ENCODE results near the gene DLL4. TPM values are rescaled to one million over a fixed set of nuclear protein-coding genes. Genes with fewer than 3 reads are reported as not detected.

The DLL4 gene
- polyA plus RNA-seq, 10 donors = 9.7 to 19.0 (median 11.6) TPM

GRCh38 chr15:40906091-40906990, 22.8 kb upstream of the DLL4 start:
- DNase-seq = peak; percentile 87 to 95 (median 92)

DNA sequence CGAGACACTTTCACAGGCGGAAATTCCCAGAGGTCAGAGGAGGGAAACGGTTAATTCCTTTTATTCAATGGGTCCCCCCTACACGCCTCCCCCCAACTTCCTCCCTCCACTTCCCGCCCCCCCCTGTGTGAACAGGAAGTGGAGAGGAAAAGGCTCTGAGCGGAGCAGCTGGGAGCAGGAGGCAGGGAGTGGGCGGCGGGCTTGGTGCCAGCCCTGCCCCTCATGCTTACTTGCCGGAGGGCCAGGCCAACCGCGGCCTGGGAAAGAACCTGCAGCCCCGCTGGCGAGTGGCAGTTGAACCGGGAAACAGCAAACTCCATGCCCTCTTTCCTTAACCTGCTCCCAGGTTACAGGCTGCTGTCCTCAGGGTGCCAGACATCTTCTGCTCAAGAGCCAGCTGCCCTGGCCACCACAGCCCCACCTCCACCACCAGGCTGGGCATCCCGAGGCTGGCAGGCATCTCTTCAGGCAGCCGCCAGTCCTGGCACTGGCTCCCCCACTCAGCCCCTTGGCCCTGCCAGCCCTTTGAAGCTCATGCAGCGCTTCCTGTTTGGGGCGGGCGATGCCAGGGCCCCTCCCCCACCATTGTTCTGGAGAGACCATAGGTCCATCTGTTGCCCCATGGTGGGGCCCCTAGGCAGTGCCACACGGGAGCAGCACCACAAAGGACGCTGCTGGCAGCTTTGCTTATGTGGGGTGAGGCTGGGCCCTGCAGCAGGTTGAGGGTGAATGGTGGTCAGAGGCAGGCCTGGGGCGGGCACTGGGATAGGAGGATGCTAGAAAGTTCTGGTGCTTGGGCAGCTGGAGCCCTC, 21.9 kb upstream of the DLL4 start:
- peak in 2 of 3 donors; percentile 59 to 83 for DNase-seq

DNA sequence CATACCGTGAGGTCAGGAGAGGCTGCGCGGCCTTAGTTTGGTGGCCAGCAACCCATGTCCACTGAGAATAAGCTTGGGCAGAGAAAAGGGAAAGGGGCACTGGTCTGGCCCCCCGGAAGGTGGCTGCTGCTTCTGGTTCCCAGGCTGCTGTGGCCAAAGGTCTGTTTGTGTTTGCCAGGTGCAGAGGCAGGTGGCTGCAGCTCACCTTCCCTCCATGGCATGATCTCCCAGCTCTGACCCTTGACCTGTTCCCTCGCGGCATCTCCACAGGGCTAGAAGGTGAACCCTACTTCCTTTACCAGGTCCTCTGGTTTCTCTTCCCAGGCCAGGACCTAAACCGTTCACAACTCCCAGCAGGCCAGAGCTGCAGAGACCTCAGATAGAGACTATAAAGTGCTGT, 21.0 kb upstream of the DLL4 start:
- no peak for DNase-seq

DNA sequence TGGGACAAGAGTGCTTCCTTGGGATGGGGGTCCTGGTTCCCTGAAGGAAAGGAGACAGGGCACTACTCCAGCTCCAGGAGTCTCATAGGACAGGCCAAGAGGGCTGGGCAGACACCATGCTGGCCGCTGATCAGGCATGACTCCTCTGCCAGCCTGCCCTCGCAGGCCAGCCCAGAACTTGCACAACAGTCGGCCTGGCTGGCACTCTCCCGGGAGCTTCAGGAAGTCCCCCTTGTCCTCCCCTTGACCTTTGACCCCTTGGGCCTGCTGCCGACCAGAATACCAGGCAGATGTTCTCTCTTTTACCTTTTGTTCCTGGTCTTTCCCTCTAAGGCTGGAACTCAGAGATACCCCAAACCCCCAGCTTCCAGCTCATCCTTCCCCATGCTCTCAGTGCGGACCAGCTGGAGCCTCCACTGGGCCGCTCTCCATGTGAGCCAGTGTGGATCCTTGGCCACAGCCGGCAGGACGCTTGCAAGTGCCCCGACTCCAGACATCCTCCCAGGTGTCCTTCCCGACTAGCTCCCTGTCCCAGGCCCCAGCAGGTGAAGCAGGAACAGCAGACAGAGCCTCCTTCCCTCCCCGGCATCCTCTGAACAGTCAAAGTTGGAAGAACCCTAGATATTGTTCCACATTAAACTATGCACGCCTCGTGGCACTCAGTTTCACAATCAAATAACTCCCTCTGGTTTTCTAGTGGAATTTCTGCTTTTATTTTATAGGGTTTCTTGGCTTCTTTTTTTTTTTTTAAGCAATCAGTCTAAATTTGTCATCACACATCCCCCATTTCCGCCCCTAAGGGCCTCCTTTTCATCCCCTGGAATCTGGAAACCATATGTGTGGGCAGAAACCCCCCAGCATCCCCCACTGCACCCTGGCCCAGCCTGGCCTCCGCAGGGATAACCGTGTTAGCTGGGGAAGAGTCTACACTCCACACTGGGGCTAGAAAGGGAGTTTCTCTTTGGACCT, 19.2 kb upstream of the DLL4 start:
- DNase-seq = peak in 1 of 3 donors; percentile 58

GRCh38 chr15:40911141-40911540, 18.0 kb upstream of the DLL4 start:
- peak in 1 of 3 donors; percentile 44 for DNase-seq

GRCh38 chr15:40911693-40912092, 17.4 kb upstream of the DLL4 start:
- no peak for DNase-seq

GRCh38 chr15:40912478-40912877, 16.7 kb upstream of the DLL4 start:
- no peak for DNase-seq

DNA sequence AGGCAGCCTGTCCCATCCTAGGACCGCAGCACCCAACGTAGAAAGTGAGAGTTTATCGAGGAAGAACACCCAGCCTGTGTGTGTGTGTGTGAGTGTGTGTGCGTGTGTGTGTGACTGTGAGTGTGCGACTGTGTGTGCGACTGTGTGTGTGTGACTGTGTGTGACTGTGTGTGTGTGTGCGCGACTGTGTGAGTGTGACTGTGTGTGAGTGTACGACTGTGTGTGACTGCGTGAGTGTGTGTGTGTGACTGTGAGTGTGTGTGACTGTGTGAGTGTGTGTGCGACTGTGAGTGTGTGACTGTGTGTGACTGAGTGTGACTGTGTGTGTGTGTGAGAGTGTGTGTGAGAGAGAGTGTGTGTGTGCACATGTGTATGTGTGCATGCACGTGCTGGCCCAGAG, 15.1 kb upstream of the DLL4 start:
- DNase-seq = no peak

GRCh38 chr15:40914486-40914885, 14.7 kb upstream of the DLL4 start:
- DNase-seq = no peak

DNA sequence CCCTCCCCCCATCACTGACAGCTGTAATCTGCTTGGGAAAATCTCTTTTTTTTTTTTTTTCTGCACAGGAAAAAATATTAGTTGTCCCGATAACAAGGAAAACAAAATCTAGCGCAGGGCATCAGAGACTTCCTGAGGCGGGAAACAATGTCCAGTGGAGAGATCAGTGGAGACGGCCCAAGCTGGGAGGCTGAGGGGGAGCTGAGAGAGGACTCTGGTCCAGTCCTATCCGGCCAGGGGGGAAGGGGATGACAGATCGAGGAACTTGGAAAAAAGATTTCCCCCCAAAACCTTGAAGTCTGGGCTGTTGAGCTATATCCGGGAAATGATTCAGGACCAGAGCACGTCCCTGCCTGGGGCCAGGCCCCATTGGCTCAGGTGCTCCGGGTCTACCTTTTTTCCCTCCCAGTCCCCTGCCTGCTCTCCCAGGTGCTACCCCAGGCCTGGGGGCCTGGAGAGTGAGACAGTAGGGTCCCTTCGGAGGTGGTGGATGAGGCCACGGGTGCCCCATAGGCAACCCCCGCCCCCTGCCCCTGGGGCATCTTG, 14.0 kb upstream of the DLL4 start:
- DNase-seq = no peak

DNA sequence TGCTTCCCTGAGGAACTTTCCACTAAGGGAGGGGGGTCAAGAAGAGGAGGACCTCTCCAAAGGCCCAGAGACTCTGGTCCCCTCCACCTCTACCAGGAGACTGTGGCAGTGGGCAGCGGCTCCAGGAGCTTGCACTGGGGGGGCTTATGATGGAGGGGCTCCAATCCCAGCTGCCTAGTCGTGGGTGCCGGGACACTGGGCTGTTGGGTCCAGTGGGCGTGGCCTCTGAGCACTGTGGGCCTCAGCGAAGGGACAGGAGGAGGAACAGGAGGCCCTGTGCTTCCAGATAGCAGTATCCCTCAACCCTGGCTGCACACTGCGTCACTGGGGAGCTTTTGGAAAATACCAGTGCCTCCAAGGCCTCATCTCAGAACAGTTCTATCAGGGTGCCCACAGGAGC, 13.5 kb upstream of the DLL4 start:
- no peak for DNase-seq

DNA sequence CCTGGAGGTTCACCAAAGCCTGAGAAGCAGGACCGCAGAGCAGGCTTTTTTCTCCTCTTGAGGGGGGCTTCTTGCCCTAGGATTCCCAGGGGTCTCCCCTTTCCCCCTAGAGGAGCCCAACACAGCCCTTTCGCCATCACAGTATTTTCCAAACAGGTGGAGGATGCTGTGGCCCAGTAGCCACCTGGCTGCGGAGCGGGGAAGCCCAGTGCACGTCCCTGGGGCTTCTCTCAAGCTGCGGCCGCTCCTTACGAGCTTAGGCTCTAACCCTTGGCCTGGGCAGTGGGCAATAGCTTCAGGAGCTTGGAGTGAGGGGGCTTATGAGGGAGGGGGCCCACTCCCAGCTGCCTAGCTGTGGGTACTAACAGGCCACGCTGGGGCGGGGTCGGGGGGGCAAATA, 11.6 kb upstream of the DLL4 start:
- no peak for DNase-seq

DNA sequence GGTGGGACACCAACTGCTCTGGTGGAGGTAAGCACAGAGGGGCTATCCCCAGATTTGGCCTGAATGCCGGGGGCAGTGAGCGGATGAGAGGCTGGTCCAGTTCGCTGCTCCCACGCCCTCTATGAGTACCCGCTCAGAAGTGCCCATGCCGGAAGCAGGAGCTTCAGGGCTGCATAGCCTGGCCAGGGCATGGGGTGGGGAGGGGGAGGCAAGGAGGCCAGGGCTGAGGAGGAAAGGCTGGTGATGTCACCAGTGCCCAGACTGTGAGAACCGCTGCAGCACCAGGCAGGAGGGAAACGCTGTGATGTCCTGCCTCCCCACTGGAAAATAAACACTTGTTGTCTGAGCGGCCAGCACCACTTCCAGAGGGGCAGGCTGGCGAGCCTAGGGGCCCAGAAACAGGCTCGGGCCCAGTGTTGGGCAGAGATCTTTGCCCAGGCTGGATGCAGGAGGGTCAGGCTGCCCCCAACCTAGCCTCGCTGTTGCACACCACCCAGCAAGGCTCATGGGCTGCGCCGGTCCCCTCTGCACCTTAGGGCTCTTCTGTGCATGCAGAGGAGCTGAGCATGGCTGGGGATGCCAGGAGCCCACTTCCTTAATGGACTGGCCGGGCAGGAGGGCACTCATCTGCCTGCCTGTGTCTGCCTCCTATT, 10.9 kb upstream of the DLL4 start:
- DNase-seq = no peak

DNA sequence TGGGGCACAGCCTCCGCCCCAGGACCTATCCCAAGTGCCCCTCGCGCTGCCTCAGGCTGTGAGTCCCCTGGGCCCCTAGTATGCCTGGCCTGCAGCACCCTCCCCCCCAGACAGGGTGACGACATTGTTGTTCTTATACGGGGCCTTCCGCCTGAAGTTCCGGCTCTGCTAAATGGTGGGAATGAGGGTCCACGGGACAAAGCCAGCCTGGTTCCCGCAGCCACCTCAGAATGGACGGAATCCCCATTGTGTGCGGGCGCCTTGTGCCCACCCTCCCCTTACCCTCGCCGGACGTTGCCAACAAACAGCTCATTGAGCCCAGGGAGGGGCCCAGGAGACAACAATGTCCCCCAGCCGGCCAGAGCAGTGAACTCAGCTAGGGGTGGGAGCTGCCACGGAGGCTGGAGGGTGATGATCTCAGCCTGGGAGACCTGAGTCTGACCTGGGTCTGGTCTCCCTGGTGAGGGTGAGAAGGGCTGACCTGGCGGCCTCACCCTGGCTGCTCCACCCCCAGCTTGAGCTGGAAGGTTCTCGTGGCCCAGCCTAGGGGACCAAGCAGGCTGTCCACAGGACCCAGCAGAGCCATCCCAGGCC, 10.2 kb upstream of the DLL4 start:
- no peak for DNase-seq

GRCh38 chr15:40921949-40922607, 7.1 kb upstream of the DLL4 start:
- no peak for DNase-seq

DNA sequence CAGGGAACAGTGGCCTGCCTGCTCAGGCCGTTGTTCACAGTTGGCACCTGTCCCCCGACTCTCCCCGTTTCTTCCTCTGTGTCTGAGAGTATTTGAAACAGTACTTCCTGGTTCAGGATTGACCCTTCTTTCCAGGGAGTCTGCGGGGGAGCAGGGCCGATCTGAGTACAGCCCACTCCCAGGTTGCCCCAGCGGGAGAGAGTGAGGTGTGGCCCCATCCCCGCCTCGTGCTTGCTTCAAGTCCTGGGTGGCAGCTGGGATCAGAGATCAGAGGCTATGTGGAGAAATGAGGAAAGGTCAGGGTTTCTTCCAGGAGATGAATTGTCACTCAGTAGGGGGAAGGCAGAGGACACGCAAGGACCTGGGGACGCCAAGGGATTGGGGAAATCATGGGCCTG, 6.5 kb upstream of the DLL4 start:
- no peak for DNase-seq

- no peak for DNase-seq
These were observed 5.6 kb upstream of the DLL4 start for GRCh38 chr15:40923551-40923950.

GRCh38 chr15:40925495-40925862, 3.7 kb upstream of the DLL4 start:
- no peak for DNase-seq

- DNase-seq = peak in 1 of 3 donors; percentile 65
These were observed 3.1 kb upstream of the DLL4 start for GRCh38 chr15:40925863-40926658.

Measured in muscle of back (tissue), 11 donors.